Keratinocyte (primary cell): ENCODE data around the gene ASAP3. TPM values are rescaled to one million over a fixed set of nuclear protein-coding genes. Genes with fewer than 3 reads are reported as not detected.

ENCODE experiments used
- DNase-seq: peaks from one replicate; pipeline ENCODE4 v3.0.0-alpha.2; 2011; ENCODE audit warnings: low read depth, missing footprints, low spot score
- FAIRE-seq: peaks from 2 replicates; lab custom pipeline; 2011; peaks lifted over from hg19 to GRCh38; lab: Jason Lieb, UNC
- H2AFZ ChIP-seq: 2 replicates; pipeline ENCODE4 v1.6.0; 2012; ENCODE audit warnings: low read length, control low read depth, inconsistent platforms; ENCODE audit not compliant: control insufficient read depth
- H3K27ac ChIP-seq: 2 replicates; pipeline ENCODE4 v1.5.1; 2011; ENCODE audit warnings: low read length; ENCODE audit not compliant: control insufficient read depth, insufficient read depth
- H3K27me3 ChIP-seq: 3 replicates; pipeline ENCODE4 v1.6.0; 2011; ENCODE audit warnings: low read length; ENCODE audit not compliant: control insufficient read depth, insufficient read depth; ENCODE audit errors: extremely low read depth
- H3K36me3 ChIP-seq, 2 experiments: 2 replicates in 1 of 2; 3 replicates in 1 of 2; pipeline ENCODE4 v1.5.1; 2011; ENCODE audit warnings: low read length in 2 of 2, mild to moderate bottlenecking in 1 of 2; ENCODE audit not compliant: control insufficient read depth in 2 of 2, insufficient read depth in 2 of 2; ENCODE audit errors: extremely low read depth in 1 of 2
- H3K4me1 ChIP-seq: 3 replicates; pipeline ENCODE4 v1.5.1; 2011; ENCODE audit warnings: low read length; ENCODE audit not compliant: control insufficient read depth, insufficient read depth; ENCODE audit errors: extremely low read depth
- H3K4me2 ChIP-seq: 3 replicates; pipeline ENCODE4 v1.6.0; 2011; ENCODE audit warnings: low read depth, low read length; ENCODE audit not compliant: control insufficient read depth, insufficient read depth; ENCODE audit errors: extremely low read depth
- H3K4me3 ChIP-seq, 3 experiments: fragments of 200-600 bp in 1 of 3; sonication (generic) in 1 of 3; 2 replicates in 2 of 3; 3 replicates in 1 of 3; pipeline ENCODE4 v1.5.1; 2011 to 2016; ENCODE audit warnings: low read length in 3 of 3, mild to moderate bottlenecking in 3 of 3, control low read depth in 2 of 3, inconsistent platforms in 1 of 3, low read depth in 1 of 3, mixed read lengths in 1 of 3, mixed run types in 1 of 3, moderate library complexity in 1 of 3; ENCODE audit not compliant: control insufficient read depth in 2 of 3, insufficient read depth in 2 of 3; ENCODE audit errors: extremely low read depth in 1 of 3
- H3K79me2 ChIP-seq: 2 replicates; pipeline ENCODE4 v1.6.0; 2012; ENCODE audit warnings: low read length; ENCODE audit not compliant: control insufficient read depth, insufficient read depth
- H3K9ac ChIP-seq: 3 replicates; pipeline ENCODE4 v1.6.0; 2011; ENCODE audit warnings: low read length; ENCODE audit not compliant: control insufficient read depth, insufficient read depth; ENCODE audit errors: extremely low read depth
- H3K9me1 ChIP-seq: 3 replicates; pipeline ENCODE4 v1.6.0; 2011; ENCODE audit warnings: low read length; ENCODE audit not compliant: control insufficient read depth, insufficient read depth; ENCODE audit errors: extremely low read depth
- H3K9me3 ChIP-seq: 2 replicates; pipeline ENCODE4 v1.5.1; 2012; ENCODE audit warnings: low read depth, low read length; ENCODE audit not compliant: control insufficient read depth
- H4K20me1 ChIP-seq: 3 replicates; pipeline ENCODE4 v1.6.0; 2011; ENCODE audit warnings: low read length; ENCODE audit not compliant: control insufficient read depth, insufficient read depth; ENCODE audit errors: extremely low read depth
- EZH2 ChIP-seq: IDR thresholded peaks from one replicate; pipeline ENCODE4 v1.6.1; 2012; ENCODE audit warnings: inconsistent platforms, mild to moderate bottlenecking, low read length, moderate library complexity
- dilution Hi-C: fragments of 300-500 bp; cut with MboI; formaldehyde crosslinking; loops from one replicate; pipeline ENCODE4 v1.7.0; 2020; ENCODE audit warnings: low sequenced_read_pairs; ENCODE audit not compliant: extremely low pct_ligation_motif_present
- polyA plus RNA-seq, 5 experiments: library from polyadenylated mRNA; depleted of rRNA in 3 of 5; stranded (reverse) in 3 of 5; stranded (forward) in 1 of 5; unstranded in 1 of 5; fragments of >200 nt; gene quantifications; 1 replicate in 1 of 5; 2 replicates in 3 of 5; 3 replicates in 1 of 5; pipeline versions ENCODE4 v1.2.1 to v1.2.3, GENCODE V29; 2011 to 2012; ENCODE audit warnings: missing spikeins in 2 of 5, low read depth in 1 of 5, low replicate concordance in 1 of 5
- TF ChIP-seq, protein P1 (sequence below), 3 experiments: IDR thresholded peaks in 1 of 3; conservative IDR thresholded peaks in 1 of 3; optimal IDR thresholded peaks in 1 of 3; 2 replicates in 2 of 3; 3 replicates in 1 of 3; pipeline versions ENCODE3 to v1.5.1; 2011; ENCODE audit warnings: low read length in 3 of 3, mild to moderate bottlenecking in 3 of 3, moderate library complexity in 2 of 3, control low read depth in 1 of 3, inconsistent platforms in 1 of 3; ENCODE audit not compliant: insufficient read depth in 2 of 3; ENCODE audit errors: extremely low read depth in 1 of 3

Gene ASAP3
- polyA plus RNA-seq, 1 donor (not counting 4 experiments of a cell fraction or from before 2014, with no cell fraction given) = 11.4 TPM

DNA sequence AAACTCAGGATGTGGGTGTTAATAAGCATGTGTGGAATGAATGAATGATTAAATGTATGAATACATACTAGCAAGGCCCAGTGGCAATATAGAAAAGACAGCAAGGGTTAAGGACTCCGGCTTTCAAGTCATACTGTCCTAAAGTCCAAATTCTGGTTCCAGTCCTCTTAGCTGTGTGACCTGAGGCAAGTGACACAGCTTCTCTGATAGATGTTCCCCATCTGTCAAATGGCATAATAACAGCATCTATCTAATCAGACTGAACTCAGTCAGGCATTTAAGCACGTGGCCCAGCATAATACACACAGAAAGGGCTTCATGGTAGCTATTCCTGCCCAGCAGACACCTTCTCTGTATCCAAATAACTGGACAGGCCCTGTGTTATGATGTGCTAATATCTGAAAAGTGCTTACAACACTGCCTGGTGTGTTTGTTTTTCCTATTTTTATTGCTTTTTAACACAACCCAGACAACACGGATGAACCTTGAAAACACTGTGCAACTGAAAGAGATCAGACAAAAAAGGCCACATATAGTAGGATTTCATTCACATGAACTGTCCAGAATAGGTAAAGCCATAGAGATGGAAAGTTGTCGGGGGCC is 12.4 kb downstream of the ASAP3 start:
- FAIRE-seq = no peak

DNA sequence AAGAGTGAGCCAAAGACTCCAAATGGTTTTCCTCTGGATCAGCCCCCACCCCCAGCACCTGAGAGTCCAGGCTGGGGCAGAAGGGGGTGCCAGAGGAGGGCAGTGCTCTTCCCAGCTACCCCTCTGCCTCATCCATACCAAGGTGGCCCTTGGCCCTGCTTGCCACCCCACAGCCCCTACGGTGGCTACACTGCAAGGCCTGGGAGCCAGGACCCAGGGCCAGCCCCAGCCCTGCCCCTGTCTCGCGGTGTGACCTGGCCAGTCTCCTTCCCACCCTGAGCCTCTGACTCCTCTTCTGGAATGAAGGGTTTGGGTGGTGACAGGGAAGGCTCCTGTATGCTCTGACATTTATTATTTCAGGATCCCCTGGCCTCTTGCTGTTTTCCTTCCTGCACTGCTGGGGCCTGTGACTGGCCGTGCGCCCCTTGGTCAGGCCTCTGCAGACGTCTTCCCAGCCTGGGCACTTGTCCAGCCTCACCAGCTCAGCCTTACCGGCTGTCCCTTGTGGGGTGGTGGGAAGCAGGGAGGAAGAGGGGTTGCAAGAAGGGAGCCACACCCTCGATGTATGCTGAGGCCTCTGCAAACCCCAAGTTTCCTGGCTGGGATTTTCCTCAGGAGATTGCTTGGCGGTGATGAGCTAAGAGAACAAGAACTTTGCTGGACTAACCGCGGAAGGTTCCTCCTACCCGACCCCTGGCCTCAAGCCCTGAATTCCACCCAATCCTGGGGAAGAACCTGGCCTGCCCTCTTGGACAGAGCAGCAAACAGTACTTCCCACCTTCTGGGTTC is 13.5 kb downstream of the ASAP3 start:
- H3K4me1 ChIP-seq = peaks cover 44% of the 10 kb centered on the region
- TF ChIP-seq EZH2 = no peak
- TF ChIP-seq, protein P1, sequence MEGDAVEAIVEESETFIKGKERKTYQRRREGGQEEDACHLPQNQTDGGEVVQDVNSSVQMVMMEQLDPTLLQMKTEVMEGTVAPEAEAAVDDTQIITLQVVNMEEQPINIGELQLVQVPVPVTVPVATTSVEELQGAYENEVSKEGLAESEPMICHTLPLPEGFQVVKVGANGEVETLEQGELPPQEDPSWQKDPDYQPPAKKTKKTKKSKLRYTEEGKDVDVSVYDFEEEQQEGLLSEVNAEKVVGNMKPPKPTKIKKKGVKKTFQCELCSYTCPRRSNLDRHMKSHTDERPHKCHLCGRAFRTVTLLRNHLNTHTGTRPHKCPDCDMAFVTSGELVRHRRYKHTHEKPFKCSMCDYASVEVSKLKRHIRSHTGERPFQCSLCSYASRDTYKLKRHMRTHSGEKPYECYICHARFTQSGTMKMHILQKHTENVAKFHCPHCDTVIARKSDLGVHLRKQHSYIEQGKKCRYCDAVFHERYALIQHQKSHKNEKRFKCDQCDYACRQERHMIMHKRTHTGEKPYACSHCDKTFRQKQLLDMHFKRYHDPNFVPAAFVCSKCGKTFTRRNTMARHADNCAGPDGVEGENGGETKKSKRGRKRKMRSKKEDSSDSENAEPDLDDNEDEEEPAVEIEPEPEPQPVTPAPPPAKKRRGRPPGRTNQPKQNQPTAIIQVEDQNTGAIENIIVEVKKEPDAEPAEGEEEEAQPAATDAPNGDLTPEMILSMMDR (optimal IDR thresholded peaks at IDR 0.05 in 1 of 3, IDR thresholded peaks at IDR 0.05 in 1 of 3, conservative IDR thresholded peaks at IDR 0.05 in 1 of 3; ENCODE audit: extremely low read depth in 1 of 3, insufficient read depth in 2 of 3, low read length in 3 of 3) = no peak
- no peaks in the 10 kb centered on the region for H3K79me2 ChIP-seq
- no peak overlapping the region for H3K4me3 ChIP-seq
- H3K9ac ChIP-seq = no peak overlapping the region
- H3K4me2 ChIP-seq = no peak overlapping the region
- FAIRE-seq (no peak), DNase-seq (no peak)
- H3K27ac ChIP-seq = no peak overlapping the region
- no peak overlapping the region for H2AFZ ChIP-seq
- H3K36me3 ChIP-seq = no peaks in the 10 kb centered on the region
- H4K20me1 ChIP-seq = no peaks in the 10 kb centered on the region
- dilution Hi-C loops = no loop called here
- H3K27me3 ChIP-seq = no peaks in the 10 kb centered on the region
- no peaks in the 10 kb centered on the region for H3K9me3 ChIP-seq
- no peaks in the 10 kb centered on the region for H3K9me1 ChIP-seq

More for the DNA sequence above, 12.4 kb downstream of the ASAP3 start:
- H3K9me3 ChIP-seq = no peaks in the 10 kb centered on the region
- H3K27ac ChIP-seq = no peak overlapping the region
- H3K79me2 ChIP-seq = no peaks in the 10 kb centered on the region
- dilution Hi-C loops = no loop called here
- peaks cover 45% of the 10 kb centered on the region for H3K4me1 ChIP-seq
- H3K4me2 ChIP-seq = no peak overlapping the region
- H3K36me3 ChIP-seq = no peaks in the 10 kb centered on the region
- DNase-seq = no peak
- no peaks in the 10 kb centered on the region for H4K20me1 ChIP-seq
- H3K9me1 ChIP-seq = no peaks in the 10 kb centered on the region
- H2AFZ ChIP-seq = no peak overlapping the region
- H3K27me3 ChIP-seq = no peaks in the 10 kb centered on the region
- H3K9ac ChIP-seq = no peak overlapping the region
- no peak for TF ChIP-seq EZH2
- TF ChIP-seq, protein P1 (optimal IDR thresholded peaks at IDR 0.05 in 1 of 3, IDR thresholded peaks at IDR 0.05 in 1 of 3, conservative IDR thresholded peaks at IDR 0.05 in 1 of 3; ENCODE audit: extremely low read depth in 1 of 3, insufficient read depth in 2 of 3, low read length in 3 of 3) = no peak
- no peak overlapping the region for H3K4me3 ChIP-seq
